ENCODE results near the gene EID2. TPM values are rescaled to one million over a fixed set of nuclear protein-coding genes. Genes with fewer than 3 reads are reported as not detected.
A peak's percentile ranks its signal among the peaks of the same experiment; 100 is the strongest.

EID2 gene
- total RNA-seq, 4 donors from 2014 or later = 14.0 to 27.3 (median 23.4) TPM

DNA sequence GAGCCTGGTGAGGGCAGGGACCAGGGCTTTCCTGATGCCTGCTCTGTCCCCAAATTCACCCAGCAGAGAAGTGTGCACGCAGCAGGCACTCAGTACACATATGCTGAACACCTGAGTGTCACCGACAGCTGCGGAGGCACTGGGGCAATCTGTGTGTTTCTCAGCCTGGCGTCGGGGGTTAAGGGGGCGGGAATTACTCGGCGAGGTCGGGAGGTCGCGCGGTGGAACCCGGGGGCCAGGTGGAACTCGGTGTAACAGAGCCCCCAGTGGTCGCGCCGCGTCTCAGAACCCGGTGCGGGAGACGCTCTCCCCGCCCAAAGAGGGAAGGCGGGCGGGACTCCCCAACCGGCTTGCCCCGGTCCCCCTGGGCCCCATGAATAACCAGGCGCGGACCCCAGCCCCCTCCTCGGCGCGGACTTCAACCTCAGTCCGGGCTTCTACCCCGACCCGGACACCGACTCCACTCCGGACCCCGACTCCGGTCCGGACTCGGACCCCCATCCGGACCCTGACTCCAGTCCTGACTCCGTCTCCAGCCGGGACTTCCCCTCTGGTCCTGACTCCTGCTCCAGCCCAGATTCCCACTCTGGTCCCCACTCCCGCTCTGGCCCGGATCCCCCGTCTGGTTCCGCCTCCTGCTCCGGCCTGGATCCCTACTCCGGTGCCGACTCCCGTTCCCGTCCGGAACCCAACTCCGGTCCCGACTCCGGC, 25.0 kb downstream of the EID2 start, which contains the start of gene SELENOV:
SELENOV (plus strand) TSS at position 300 of the 711 bp plus-strand sequence; CDS start at position 374, 74 bp downstream.
- Histone ChIP-seq H3K4me1 (peaks cover 0 to 16% (median 10%) of the 10 kb centered on the region in 4 donors), H3K27ac (no peak within 1 kb of the TSS), H3K27me3 (peaks cover 6 to 72% of the 10 kb centered on the region in 2 donors), H3K9me3 (no peaks in the 10 kb centered on the region), H3K4me3 (peak within 1 kb of the TSS in 2 of 4 donors; percentile 16 to 40), H3K36me3 (no peaks in the 10 kb centered on the region)
- WGBS, 2 donors = 1% methylated on average over 49 to 52 of the region's 56 CpGs
- DNase-seq (ENCODE audit: low spot score in 2 of 2) = no peak
- TF ChIP-seq, protein P1, sequence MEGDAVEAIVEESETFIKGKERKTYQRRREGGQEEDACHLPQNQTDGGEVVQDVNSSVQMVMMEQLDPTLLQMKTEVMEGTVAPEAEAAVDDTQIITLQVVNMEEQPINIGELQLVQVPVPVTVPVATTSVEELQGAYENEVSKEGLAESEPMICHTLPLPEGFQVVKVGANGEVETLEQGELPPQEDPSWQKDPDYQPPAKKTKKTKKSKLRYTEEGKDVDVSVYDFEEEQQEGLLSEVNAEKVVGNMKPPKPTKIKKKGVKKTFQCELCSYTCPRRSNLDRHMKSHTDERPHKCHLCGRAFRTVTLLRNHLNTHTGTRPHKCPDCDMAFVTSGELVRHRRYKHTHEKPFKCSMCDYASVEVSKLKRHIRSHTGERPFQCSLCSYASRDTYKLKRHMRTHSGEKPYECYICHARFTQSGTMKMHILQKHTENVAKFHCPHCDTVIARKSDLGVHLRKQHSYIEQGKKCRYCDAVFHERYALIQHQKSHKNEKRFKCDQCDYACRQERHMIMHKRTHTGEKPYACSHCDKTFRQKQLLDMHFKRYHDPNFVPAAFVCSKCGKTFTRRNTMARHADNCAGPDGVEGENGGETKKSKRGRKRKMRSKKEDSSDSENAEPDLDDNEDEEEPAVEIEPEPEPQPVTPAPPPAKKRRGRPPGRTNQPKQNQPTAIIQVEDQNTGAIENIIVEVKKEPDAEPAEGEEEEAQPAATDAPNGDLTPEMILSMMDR (IDR thresholded peaks at IDR 0.05) = no peak
- no peak for TF ChIP-seq EP300 (IDR thresholded peaks at IDR 0.05)
- no peak for TF ChIP-seq POLR2A (IDR thresholded peaks at IDR 0.05)

DNA sequence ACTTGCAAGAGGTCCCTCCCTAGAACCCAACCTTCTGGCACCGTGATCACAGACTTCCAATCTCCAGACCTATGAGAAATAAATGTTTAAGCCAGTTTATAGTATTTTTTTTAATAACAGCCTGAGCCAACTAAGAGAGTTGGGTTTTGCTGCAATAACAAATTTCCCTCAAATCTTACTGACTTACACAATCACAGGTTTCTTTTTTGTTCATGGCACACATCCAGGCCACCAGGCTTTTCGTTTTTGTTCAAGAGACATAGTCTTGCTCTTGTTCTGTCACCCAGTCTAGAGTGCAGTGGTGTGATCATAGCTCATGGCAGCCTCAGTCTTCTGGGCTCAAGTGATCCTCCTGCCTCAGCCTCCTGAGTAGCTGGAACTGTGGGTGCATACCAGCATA, 27.0 kb downstream of the EID2 start:
- Histone ChIP-seq H3K4me3 (no peak overlapping the region), H3K27me3 (peaks cover 6 to 92% of the 10 kb centered on the region in 2 donors), H3K27ac (no peak overlapping the region), H3K4me1 (peaks cover 0 to 16% (median 10%) of the 10 kb centered on the region in 4 donors), H3K36me3 (no peaks in the 10 kb centered on the region), H3K9me3 (no peaks in the 10 kb centered on the region)
- WGBS, 2 donors = 48 to 50% methylated on average over 2 of the region's 2 CpGs
- TF ChIP-seq, protein P1 (IDR thresholded peaks at IDR 0.05) = no peak
- no peak for TF ChIP-seq POLR2A (IDR thresholded peaks at IDR 0.05)
- no peak for TF ChIP-seq EP300 (IDR thresholded peaks at IDR 0.05)
- DNase-seq (ENCODE audit: low spot score in 2 of 2) = no peak

DNA sequence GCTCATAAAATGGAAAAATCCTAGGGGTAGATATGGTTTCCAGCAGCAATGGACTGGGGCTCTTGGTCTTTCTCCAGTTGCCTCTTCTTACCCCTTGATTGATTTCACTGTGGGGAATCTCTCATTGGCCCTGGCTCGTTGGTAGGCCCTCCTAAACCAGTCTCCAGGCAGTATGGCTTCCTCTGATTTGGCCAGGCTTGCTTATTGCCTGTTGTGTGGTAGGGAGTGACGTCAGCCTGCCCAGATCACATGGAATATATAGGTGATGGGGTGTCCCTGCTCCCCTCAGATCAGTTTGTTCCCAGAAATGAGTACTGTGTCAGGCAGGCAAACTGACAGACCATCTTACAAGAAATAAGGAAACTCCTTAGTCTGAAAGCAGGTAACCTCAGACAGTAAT, 30.7 kb downstream of the EID2 start:
- TF ChIP-seq, protein P1 (IDR thresholded peaks at IDR 0.05) = no peak
- TF ChIP-seq EP300 (IDR thresholded peaks at IDR 0.05) (no peak), POLR2A (IDR thresholded peaks at IDR 0.05) (no peak)
- Histone ChIP-seq H3K4me1 (peaks cover 0 to 13% (median 2%) of the 10 kb centered on the region in 4 donors), H3K27ac (no peak overlapping the region), H3K36me3 (no peaks in the 10 kb centered on the region), H3K9me3 (no peaks in the 10 kb centered on the region), H3K27me3 (peaks cover 0 to 93% of the 10 kb centered on the region in 2 donors), H3K4me3 (no peak overlapping the region)
- DNase-seq (ENCODE audit: low spot score in 2 of 2) = no peak
- WGBS, 2 donors = 51% methylated on average over 2 of the region's 2 CpGs

DNA sequence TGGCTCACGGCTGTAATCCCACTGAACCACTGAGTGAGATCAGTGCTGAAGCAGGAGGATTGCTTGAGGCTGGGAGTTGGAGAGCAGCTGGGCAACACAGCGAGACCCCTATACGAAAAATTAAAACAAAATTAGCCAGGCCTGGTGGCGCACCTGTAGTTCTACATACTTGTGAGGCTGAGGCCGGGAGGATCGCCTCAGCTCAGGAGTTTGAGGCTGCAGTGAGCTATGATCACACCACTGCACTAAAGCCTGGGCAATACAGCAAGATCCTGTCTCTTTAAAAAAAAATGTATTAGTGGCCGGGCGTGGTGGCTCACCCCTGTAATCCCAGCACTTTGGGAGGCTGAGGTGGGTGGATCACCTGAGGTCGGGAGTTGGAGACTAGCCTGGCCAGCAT, 31.3 kb downstream of the EID2 start:
- 80 to 88% methylated on average over 9 of the region's 9 CpGs for WGBS, 2 donors
- TF ChIP-seq, protein P1 (IDR thresholded peaks at IDR 0.05) = no peak
- Histone ChIP-seq H3K27ac (no peak overlapping the region), H3K4me3 (no peak overlapping the region), H3K4me1 (peaks cover 0 to 13% (median 2%) of the 10 kb centered on the region in 4 donors), H3K36me3 (no peaks in the 10 kb centered on the region), H3K9me3 (no peaks in the 10 kb centered on the region), H3K27me3 (peaks cover 0 to 93% of the 10 kb centered on the region in 2 donors)
- DNase-seq (ENCODE audit: low spot score in 2 of 2) = no peak

DNA sequence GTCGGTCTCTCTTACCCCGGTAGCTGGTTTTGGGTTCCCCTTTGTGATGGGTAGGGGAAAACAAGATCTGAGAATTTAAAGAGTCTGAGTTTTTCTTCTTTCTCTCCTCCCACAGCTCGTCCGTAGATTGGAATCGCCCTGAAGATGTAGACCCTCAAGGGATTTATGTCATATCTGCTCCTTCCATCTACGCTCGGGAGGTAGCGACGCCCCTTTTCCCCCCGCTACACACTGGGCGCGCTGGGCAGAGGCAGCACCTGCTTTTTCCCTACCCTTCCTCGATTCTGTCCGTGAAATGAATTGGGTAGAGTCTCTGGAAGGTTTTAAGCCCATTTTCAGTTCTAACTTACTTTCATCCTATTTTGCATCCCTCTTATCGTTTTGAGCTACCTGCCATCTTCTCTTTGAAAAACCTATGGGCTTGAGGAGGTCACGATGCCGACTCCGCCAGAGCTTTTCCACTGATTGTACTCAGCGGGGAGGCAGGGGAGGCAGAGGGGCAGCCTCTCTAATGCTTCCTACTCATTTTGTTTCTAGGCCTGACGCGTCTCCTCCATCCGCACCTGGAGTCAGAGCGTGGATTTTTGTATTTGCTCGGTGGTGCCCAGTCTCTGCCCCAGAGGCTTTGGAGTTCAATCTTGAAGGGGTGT, 32.1 kb downstream of the EID2 start:
- peaks cover 0 to 92% of the 10 kb centered on the region in 2 donors for H3K27me3 ChIP-seq
- peaks cover 0 to 16% (median 2%) of the 10 kb centered on the region in 4 donors for H3K4me1 ChIP-seq
- TF ChIP-seq POLR2A (IDR thresholded peaks at IDR 0.05) = no peak
- TF ChIP-seq, protein P1 (IDR thresholded peaks at IDR 0.05) = no peak
- no peak for DNase-seq (ENCODE audit: low spot score in 2 of 2)
- no peak overlapping the region for H3K27ac ChIP-seq
- H3K36me3 ChIP-seq = no peaks in the 10 kb centered on the region
- peak overlapping the region in 1 of 4 donors; percentile 52 for H3K4me3 ChIP-seq
- H3K9me3 ChIP-seq = no peaks in the 10 kb centered on the region
- 29 to 31% methylated on average over 24 of the region's 24 CpGs for WGBS, 2 donors

All from tibial nerve (tissue), 4 donors.